HepG2 (cell line): ENCODE measurements around the gene SHROOM1. TPM values are rescaled to one million over a fixed set of nuclear protein-coding genes. Genes with fewer than 3 reads are reported as not detected.

Source experiments
- ATAC-seq: fragments of 200-7000 bp; cut with Tn5 transposase; 3 replicates; pipeline ENCODE4 v1.9.1; 2020; ENCODE audit warnings: mild to moderate bottlenecking, moderate library complexity
- BruUV-seq: library from RNA; stranded (reverse); fragments of 400-500 nt; replicated peaks from 2 replicates; lab custom pipeline; 2021; lab: Mats Ljungman, UMichigan
- CTCF ChIA-PET: fragments of 300-600 bp; formaldehyde crosslinking; extraction: SDS; loops from one replicate; lab custom pipeline; 2021; ENCODE audit warnings: low total read pairs, inconsistent platforms, low intra/inter-chr PET ratio; lab: Yijun Ruan, JAX
- POLR2A ChIA-PET: fragments of 350-600 bp; sonication (Branson Sonifier 250); formaldehyde crosslinking; loops from one replicate; lab custom pipeline; 2020; ENCODE audit warnings: antibody characterized with exemption, inconsistent platforms; lab: Yijun Ruan, JAX
- DNase-seq: peaks from one replicate; pipeline ENCODE4 v3.0.0-alpha.2; 2015; ENCODE audit warnings: low spot score
- FAIRE-seq: peaks from 3 replicates; lab custom pipeline; 2011; peaks lifted over from hg19 to GRCh38; lab: Jason Lieb, UNC
- H2AFZ ChIP-seq: one replicate; pipeline ENCODE4 v1.6.1; 2011; ENCODE audit warnings: low read length, inconsistent platforms
- H3K27ac ChIP-seq: fragments of 300-600 bp; 3 replicates; pipeline ENCODE4 v1.8.0; 2011; ENCODE audit warnings: mixed run types, mild to moderate bottlenecking, mixed read lengths, low read length, inconsistent platforms; ENCODE audit not compliant: insufficient read depth; ENCODE audit errors: extremely low read length
- H3K27me3 ChIP-seq, 2 experiments: fragments of 200-600 bp in 1 of 2; 2 replicates in 1 of 2; 3 replicates in 1 of 2; pipeline versions ENCODE4 v1.6.0 to v1.8.0; 2011; ENCODE audit warnings: low read length in 2 of 2, mild to moderate bottlenecking in 2 of 2, moderate library complexity in 2 of 2, inconsistent platforms in 1 of 2; ENCODE audit not compliant: insufficient read depth in 2 of 2, control insufficient read depth in 1 of 2
- H3K36me3 ChIP-seq, 2 experiments: fragments of 200-600 bp in 1 of 2; replicated peaks in 1 of 2; 2 replicates in 1 of 2; 3 replicates in 1 of 2; pipeline versions ENCODE4 v1.5.1 to v1.8.0; 2011; ENCODE audit warnings: low read length in 2 of 2, inconsistent platforms in 1 of 2; ENCODE audit not compliant: insufficient read depth in 2 of 2, control insufficient read depth in 1 of 2
- H3K4me1 ChIP-seq: 2 replicates; pipeline ENCODE4 v1.5.1; 2012; ENCODE audit warnings: low read length, inconsistent platforms; ENCODE audit not compliant: insufficient read depth
- H3K4me2 ChIP-seq: 2 replicates; pipeline ENCODE4 v1.6.0; 2011; ENCODE audit warnings: low read depth, low read length, inconsistent platforms
- H3K4me3 ChIP-seq, 3 experiments: fragments of 200-600 bp in 1 of 3; sonication (generic), shearing (Covaris generic) in 1 of 3; replicated peaks in 1 of 3; 2 replicates each; pipeline ENCODE4 v1.5.1; 2011 to 2016; ENCODE audit warnings: low read length in 3 of 3, inconsistent platforms in 2 of 3, low read depth in 2 of 3, mild to moderate bottlenecking in 2 of 3, control low read depth in 1 of 3, mixed read lengths in 1 of 3; ENCODE audit not compliant: insufficient read depth in 1 of 3
- H3K79me2 ChIP-seq: one replicate; pipeline ENCODE4 v1.6.1; 2011; ENCODE audit warnings: low read length, inconsistent platforms; ENCODE audit not compliant: insufficient read depth
- H3K9ac ChIP-seq: 2 replicates; pipeline ENCODE4 v1.6.0; 2011; ENCODE audit warnings: mild to moderate bottlenecking, low read depth, low read length, inconsistent platforms; ENCODE audit not compliant: insufficient read depth
- H3K9me3 ChIP-seq: 2 replicates; pipeline ENCODE4 v1.5.1; 2012; ENCODE audit warnings: mild to moderate bottlenecking, low read length
- H4K20me1 ChIP-seq: 2 replicates; pipeline ENCODE4 v1.6.0; 2011; ENCODE audit warnings: inconsistent platforms, mild to moderate bottlenecking, low read length, moderate library complexity; ENCODE audit not compliant: insufficient read depth
- FOXP1 ChIP-seq, 2 experiments: fragments of 450-650 bp in 1 of 2; IDR thresholded peaks; 2 replicates each; pipeline ENCODE4 v1.6.1; 2017 to 2018; ENCODE audit warnings: antibody characterized with exemption in 1 of 2
- HNRNPL ChIP-seq: fragments of 200-400 bp; formaldehyde crosslinking; IDR thresholded peaks from 2 replicates; pipeline ENCODE4 v1.6.1; 2017; ENCODE audit warnings: mild to moderate bottlenecking, low read depth, low read length
- KLF6 ChIP-seq: IDR thresholded peaks from 2 replicates; pipeline ENCODE4 v1.8.0; 2016; ENCODE audit warnings: missing biosample characterization, missing genetic modification reagents
- MATR3 ChIP-seq: sonication (generic); formaldehyde crosslinking; IDR thresholded peaks from 2 replicates; pipeline ENCODE4 v1.4.0; 2020; ENCODE audit warnings: missing genetic modification reagents
- MYNN ChIP-seq: sonication (generic); formaldehyde crosslinking; IDR thresholded peaks from 2 replicates; pipeline ENCODE4 v1.4.0; 2020; ENCODE audit warnings: mild to moderate bottlenecking, low read depth, missing genetic modification reagents
- NFKBIZ ChIP-seq: IDR thresholded peaks from 2 replicates; pipeline ENCODE4 v1.6.1; 2018; ENCODE audit warnings: missing genetic modification reagents, missing compliant biosample characterization
- POLR2A ChIP-seq, 2 experiments: IDR thresholded peaks; 2 replicates each; pipeline ENCODE4 v1.6.1; 2011; ENCODE audit warnings: low read depth in 2 of 2, low read length in 2 of 2, mild to moderate bottlenecking in 1 of 2, moderate library complexity in 1 of 2; ENCODE audit not compliant: insufficient read depth in 1 of 2
- POLR2AphosphoS5 ChIP-seq: IDR thresholded peaks from 2 replicates; pipeline ENCODE4 v1.6.1; 2012; ENCODE audit warnings: low read depth, low read length
- RBM22 ChIP-seq: fragments of 200-400 bp; formaldehyde crosslinking; optimal IDR thresholded peaks from 2 replicates; pipeline ENCODE3; 2017; ENCODE audit warnings: mild to moderate bottlenecking, low read length, moderate library complexity
- SMYD3 ChIP-seq: sonication (generic); formaldehyde crosslinking; IDR thresholded peaks from 2 replicates; pipeline ENCODE4 v1.8.1; 2023; ENCODE audit warnings: mild to moderate bottlenecking, missing genetic modification reagents
- SNAPC2 ChIP-seq: sonication (generic); formaldehyde crosslinking; IDR thresholded peaks from 2 replicates; pipeline ENCODE4 v1.8.1; 2022; ENCODE audit warnings: mild to moderate bottlenecking, missing genetic modification reagents
- ZBTB20 ChIP-seq: sonication (generic); formaldehyde crosslinking; IDR thresholded peaks from 2 replicates; pipeline ENCODE4 v1.8.1; 2023; ENCODE audit warnings: missing genetic modification reagents, low read depth, mild to moderate bottlenecking, borderline replicate concordance
- ZNF34 ChIP-seq: sonication (generic); formaldehyde crosslinking; IDR thresholded peaks from 2 replicates; pipeline ENCODE4 v1.4.0; 2020; ENCODE audit warnings: mild to moderate bottlenecking, missing genetic modification reagents, borderline replicate concordance
- ZNF557 ChIP-seq: sonication (generic); formaldehyde crosslinking; IDR thresholded peaks from 2 replicates; pipeline ENCODE4 v1.4.0; 2020; ENCODE audit warnings: missing genetic modification reagents
- ZNF567 ChIP-seq: sonication (generic); formaldehyde crosslinking; IDR thresholded peaks from 2 replicates; pipeline ENCODE4 v1.8.1; 2023; ENCODE audit warnings: mild to moderate bottlenecking, missing genetic modification reagents, borderline replicate concordance
- ZNF780A ChIP-seq: sonication (generic); formaldehyde crosslinking; IDR thresholded peaks from 2 replicates; pipeline ENCODE4 v1.8.0; 2022; ENCODE audit warnings: mild to moderate bottlenecking, missing genetic modification reagents, moderate library complexity
- WGBS: methylation state at CpG from one replicate; pipeline ENCODE4 v1.1.6; 2017; ENCODE audit warnings: low lambda C conversion rate; 5-methylcytosine and 5-hydroxymethylcytosine counted together
- in situ Hi-C: cut with HindIII; loops from 2 replicates; pipeline ENCODE4 v1.10.0; 2017; ENCODE audit warnings: low pct_unique_long_range_greater_than_20kb; ENCODE audit not compliant: extremely low pct_ligation_motif_present
- intact Hi-C: fragments of 100-400 bp; cut with micrococcal nuclease; formaldehyde crosslinking; loops from one replicate; pipeline ENCODE4 v1.10.0; 2022; ENCODE audit not compliant: unreplicated experiment
- polyA plus RNA-seq, 8 experiments: library from polyadenylated mRNA; depleted of rRNA in 3 of 8; stranded (reverse) in 7 of 8; unstranded in 1 of 8; fragments of >200 nt; fragmentation: Illumina TruSeq in 4 of 8; extraction: Trizol in 4 of 8; gene quantifications; 2 replicates each; pipeline versions ENCODE4 v1.2.1 to v1.2.3, GENCODE V29; 2011 to 2016; ENCODE audit warnings: low read depth in 4 of 8, missing spikeins in 1 of 8, mixed read lengths in 1 of 8; ENCODE audit not compliant: insufficient read depth in 1 of 8
- total RNA-seq, 5 experiments: library from RNA; depleted of rRNA; stranded (reverse); fragments of >200 nt; fragmentation: Illumina TruSeq; extraction: Trizol; gene quantifications; 2 replicates each; pipeline ENCODE4 v1.2.3, GENCODE V29; 2016; ENCODE audit warnings: low read depth in 1 of 5
- TF ChIP-seq, protein P1 (sequence below): sonication (generic); formaldehyde crosslinking; IDR thresholded peaks from 2 replicates; pipeline ENCODE4 v1.8.1; 2023; ENCODE audit warnings: mild to moderate bottlenecking, moderate library complexity, missing genetic modification reagents
- TF ChIP-seq, protein P2 (sequence below): sonication (generic); formaldehyde crosslinking; conservative IDR thresholded peaks from 2 replicates; pipeline ENCODE4 v1.4.0; 2020; ENCODE audit warnings: missing genetic modification reagents
- TF ChIP-seq, protein P3 (sequence below): sonication (generic); formaldehyde crosslinking; IDR thresholded peaks from 2 replicates; pipeline ENCODE4 v1.4.0; 2020; ENCODE audit warnings: mild to moderate bottlenecking, missing genetic modification reagents
- TF ChIP-seq, protein P4 (sequence below): sonication (generic); formaldehyde crosslinking; IDR thresholded peaks from 2 replicates; pipeline ENCODE4 v1.4.0; 2020; ENCODE audit warnings: missing genetic modification reagents, borderline replicate concordance

SHROOM1 gene
- total and polyA plus RNA-seq, 2 of the 13 experiments (the other 11 are each of a cell fraction or from before 2014, with no cell fraction given), result 18.2 to 25.7 TPM

DNA sequence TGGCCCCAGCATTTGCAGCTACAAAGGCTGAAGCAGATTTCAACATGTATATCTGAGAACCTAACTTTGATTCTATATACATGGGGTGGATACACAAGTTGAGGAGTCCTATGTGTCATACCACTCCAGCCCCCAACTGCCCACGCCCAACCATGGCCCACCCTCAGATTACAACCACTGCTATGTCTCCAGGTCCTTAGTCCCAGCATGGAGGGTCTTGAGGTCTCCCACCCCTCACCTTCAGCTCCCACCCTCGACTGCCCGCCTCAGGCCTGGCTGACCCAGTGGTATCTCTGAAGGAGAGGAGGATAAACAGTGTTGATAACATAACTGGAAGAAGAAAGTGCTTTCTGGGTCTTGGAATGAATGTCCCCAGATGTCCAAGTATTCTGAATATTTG, 9.1 kb downstream of the SHROOM1 start:
- Histone ChIP-seq H3K27ac (peak overlapping the region; percentile 66), H3K4me2 (peak overlapping the region; percentile 96), H3K79me2 (no peaks in the 10 kb centered on the region), H3K27me3 (no peaks in the 10 kb centered on the region), H3K9me3 (no peaks in the 10 kb centered on the region), H3K9ac (peak overlapping the region; percentile 69), H3K4me1 (peaks cover 43% of the 10 kb centered on the region), H4K20me1 (no peaks in the 10 kb centered on the region), H3K36me3 (peaks cover 5 to 23% of the 10 kb centered on the region in 2 experiments; a peak in 4 of 5 replicates), H3K4me3 (no peak overlapping the region; a peak in 1 of 6 replicates), H2AFZ (no peak overlapping the region)
- no TSS peak for BruUV-seq
- intact Hi-C loops (loop anchor here (2.0 to 5.0 kb wide), 3 partner anchors 45 to 294 kb away; partner anchors contain the start of gene SEPTIN8), in situ Hi-C loops (no loop called here)
- WGBS, result 74% methylated on average over 3 of the region's 3 CpGs
- ATAC-seq (peak; percentile 10; the same call in 2 of the 3 replicates), DNase-seq (no peak), FAIRE-seq (no peak)
- ChIA-PET POLR2A (interaction anchor here (1.7 to 6.7 kb wide), 5 partner anchors 8 to 84 kb away, joined by 6 to 176 read pairs (median 10); partner anchors contain the start of genes KIF3A, SEPTIN8 and SHROOM1), CTCF (interaction anchor here (4.5 kb wide), 1 partner anchor 14 kb away, joined by 54 read pairs; no protein-coding TSS in a partner anchor)
- TF ChIP-seq, protein P1, sequence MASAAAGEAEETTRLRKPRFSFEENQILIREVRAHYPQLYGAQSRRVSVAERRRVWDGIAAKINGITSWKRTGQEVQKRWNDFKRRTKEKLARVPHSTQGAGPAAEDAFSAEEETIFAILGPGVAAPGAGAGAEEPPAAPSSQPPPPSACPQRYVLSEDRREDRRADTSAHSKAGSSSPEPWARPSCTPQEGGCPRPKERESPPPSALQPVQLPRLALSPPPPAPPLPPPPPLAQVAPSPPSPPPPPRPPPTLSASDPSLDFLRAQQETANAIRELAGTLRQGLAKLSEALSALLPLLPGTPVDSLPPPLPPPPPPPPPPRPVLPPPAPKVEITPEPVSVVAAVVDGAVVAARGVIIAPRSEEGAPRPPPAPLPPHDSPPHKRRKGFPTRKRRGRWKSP, result 0 out of 2 replicates have a peak, but pooled peaks have one; percentile 34
- TF ChIP-seq NFKBIZ (CRISPR knock-in tag), result no peak
- no peak for TF ChIP-seq ZNF34 (CRISPR knock-in tag)
- TF ChIP-seq ZNF557 (CRISPR knock-in tag), result no peak
- TF ChIP-seq, protein P2, sequence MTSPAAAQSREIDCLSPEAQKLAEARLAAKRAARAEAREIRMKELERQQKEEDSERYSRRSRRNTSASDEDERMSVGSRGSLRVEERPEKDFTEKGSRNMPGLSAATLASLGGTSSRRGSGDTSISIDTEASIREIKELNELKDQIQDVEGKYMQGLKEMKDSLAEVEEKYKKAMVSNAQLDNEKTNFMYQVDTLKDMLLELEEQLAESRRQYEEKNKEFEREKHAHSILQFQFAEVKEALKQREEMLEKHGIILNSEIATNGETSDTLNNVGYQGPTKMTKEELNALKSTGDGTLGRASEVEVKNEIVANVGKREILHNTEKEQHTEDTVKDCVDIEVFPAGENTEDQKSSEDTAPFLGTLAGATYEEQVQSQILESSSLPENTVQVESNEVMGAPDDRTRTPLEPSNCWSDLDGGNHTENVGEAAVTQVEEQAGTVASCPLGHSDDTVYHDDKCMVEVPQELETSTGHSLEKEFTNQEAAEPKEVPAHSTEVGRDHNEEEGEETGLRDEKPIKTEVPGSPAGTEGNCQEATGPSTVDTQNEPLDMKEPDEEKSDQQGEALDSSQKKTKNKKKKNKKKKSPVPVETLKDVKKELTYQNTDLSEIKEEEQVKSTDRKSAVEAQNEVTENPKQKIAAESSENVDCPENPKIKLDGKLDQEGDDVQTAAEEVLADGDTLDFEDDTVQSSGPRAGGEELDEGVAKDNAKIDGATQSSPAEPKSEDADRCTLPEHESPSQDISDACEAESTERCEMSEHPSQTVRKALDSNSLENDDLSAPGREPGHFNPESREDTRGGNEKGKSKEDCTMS (CRISPR knock-in tag), result no peak
- no peak for TF ChIP-seq FOXP1 (IDR thresholded peaks at IDR 0.05)
- TF ChIP-seq FOXP1 (CRISPR knock-in tag; IDR thresholded peaks at IDR 0.05), result no peak
- no peak for TF ChIP-seq KLF6 (CRISPR knock-in tag)
- no peak for TF ChIP-seq POLR2AphosphoS5
- no peak for TF ChIP-seq ZBTB20 (CRISPR knock-in tag)
- TF ChIP-seq, protein P3, sequence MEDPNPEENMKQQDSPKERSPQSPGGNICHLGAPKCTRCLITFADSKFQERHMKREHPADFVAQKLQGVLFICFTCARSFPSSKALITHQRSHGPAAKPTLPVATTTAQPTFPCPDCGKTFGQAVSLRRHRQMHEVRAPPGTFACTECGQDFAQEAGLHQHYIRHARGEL (CRISPR knock-in tag), result no peak
- TF ChIP-seq POLR2A (IDR thresholded peaks at IDR 0.05; ENCODE audit: insufficient read depth in 1 of 2, low read depth in 2 of 2, low read length in 2 of 2), result no peak
- no peak for TF ChIP-seq MYNN (CRISPR knock-in tag)
- no peak for TF ChIP-seq MATR3 (CRISPR knock-in tag)
- TF ChIP-seq SMYD3, result no peak
- no peak for TF ChIP-seq ZNF567
- TF ChIP-seq RBM22, result no peak
- TF ChIP-seq ZNF780A, result no peak
- TF ChIP-seq, protein P4, sequence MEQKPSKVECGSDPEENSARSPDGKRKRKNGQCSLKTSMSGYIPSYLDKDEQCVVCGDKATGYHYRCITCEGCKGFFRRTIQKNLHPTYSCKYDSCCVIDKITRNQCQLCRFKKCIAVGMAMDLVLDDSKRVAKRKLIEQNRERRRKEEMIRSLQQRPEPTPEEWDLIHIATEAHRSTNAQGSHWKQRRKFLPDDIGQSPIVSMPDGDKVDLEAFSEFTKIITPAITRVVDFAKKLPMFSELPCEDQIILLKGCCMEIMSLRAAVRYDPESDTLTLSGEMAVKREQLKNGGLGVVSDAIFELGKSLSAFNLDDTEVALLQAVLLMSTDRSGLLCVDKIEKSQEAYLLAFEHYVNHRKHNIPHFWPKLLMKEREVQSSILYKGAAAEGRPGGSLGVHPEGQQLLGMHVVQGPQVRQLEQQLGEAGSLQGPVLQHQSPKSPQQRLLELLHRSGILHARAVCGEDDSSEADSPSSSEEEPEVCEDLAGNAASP (CRISPR knock-in tag), result no peak
- no peak for TF ChIP-seq SNAPC2
- no peak for TF ChIP-seq HNRNPL
